GM12892 (cell line): ENCODE data around the gene TBL2.

Experiments used
- DNase-seq: peaks from one replicate; pipeline ENCODE4 v3.0.0; 2011; ENCODE audit not compliant: insufficient read length
- FAIRE-seq: peaks from 2 replicates; lab custom pipeline; 2011; peaks lifted over from hg19 to GRCh38; lab: Jason Lieb, UNC
- POLR2A ChIP-seq: IDR thresholded peaks from 2 replicates; pipeline ENCODE4 v1.6.1; 2011; ENCODE audit warnings: low read depth, low read length, control low read depth
- POLR2AphosphoS5 ChIP-seq: IDR thresholded peaks from 2 replicates; pipeline ENCODE4 v1.6.1; 2011; ENCODE audit warnings: low read depth, low read length, control low read depth
- TAF1 ChIP-seq: IDR thresholded peaks from 2 replicates; pipeline ENCODE4 v1.6.1; 2011; ENCODE audit warnings: low read depth, mild to moderate bottlenecking, control low read depth, low read length, borderline replicate concordance

TBL2 gene

DNA sequence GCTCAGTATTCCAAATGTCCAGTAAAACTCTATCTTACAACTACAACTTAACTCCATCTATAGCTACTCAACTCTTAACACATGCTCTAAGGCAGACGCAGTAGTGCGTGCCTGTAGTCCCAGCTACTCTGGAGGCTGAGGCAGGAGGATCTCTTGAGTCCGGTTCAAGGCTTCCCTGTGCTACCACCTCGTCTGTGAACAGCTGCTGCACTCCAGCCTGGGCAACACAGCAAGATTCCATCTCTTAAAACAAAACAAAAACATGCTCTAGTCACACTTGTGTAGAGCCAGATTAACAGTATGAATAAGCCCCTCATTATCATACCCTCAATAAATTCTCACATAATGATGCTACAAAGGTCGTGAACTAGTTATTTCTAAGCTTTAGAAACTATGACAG, 59.9 kb downstream of the TBL2 start:
- no peak for DNase-seq

More for the DNA sequence above, 59.9 kb downstream of the TBL2 start:
- FAIRE-seq = no peak
- TF ChIP-seq TAF1 = no peak
- no peak for TF ChIP-seq POLR2AphosphoS5
- no peak for TF ChIP-seq POLR2A
